CD4-positive, alpha-beta T cell treated with Interleukin-4 for 1 hour (primary cell): ENCODE data around the gene PAK4.
"Not testable (repeated sequence)": the region's sequence is repeated elsewhere in the genome, so short reads cannot be mapped to it uniquely, and the experiment has no call there.

Source experiments
- DNase-seq, 2 donors: peaks; one replicate each; pipeline ENCODE4 v3.0.0-alpha.2; 2020 to 2022

Gene PAK4

DNA sequence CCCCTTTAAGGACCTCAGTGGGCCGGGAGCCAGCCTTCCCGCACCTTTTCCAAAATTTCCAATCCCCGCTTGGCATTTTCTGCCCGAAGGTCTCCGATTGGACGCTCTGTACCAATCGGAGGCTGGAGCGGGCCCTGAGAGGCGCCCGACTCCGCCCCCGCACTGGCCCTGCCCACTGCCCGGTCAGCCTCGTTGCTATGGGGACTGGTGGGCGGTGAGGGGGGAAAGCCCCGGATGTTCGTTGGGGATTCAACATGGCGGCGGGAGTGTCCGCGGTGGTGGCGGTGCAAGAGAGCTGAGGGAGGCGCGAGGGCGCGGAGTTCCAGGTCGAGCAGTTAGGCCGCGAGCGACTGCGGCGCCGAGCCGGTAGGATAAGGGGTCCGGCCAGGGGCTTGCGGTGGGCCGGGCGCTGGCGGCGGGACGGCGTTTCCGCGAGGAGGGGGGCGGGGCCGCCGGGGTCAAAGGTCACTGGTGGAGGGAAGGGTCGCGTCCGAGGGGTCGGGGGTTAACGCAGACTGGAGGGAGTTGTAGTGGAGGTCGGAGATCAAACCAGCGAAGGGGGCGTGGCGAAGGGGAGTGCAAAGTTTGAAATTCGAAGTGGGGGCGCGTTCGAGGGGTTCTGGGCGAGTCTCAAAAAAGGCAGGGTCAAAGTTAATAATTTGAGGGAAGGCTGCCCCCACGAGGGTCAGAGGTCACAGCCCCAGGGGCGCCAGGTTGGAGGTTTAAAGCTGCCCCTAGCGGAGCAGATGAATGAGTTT is at the start of gene PAK4:
PAK4 (plus strand) TSS at position 233 of the 758 bp plus-strand sequence. CDS start 43,768 bp downstream, outside the sequence.
- DNase-seq: peak; percentile 96 to 97

DNA sequence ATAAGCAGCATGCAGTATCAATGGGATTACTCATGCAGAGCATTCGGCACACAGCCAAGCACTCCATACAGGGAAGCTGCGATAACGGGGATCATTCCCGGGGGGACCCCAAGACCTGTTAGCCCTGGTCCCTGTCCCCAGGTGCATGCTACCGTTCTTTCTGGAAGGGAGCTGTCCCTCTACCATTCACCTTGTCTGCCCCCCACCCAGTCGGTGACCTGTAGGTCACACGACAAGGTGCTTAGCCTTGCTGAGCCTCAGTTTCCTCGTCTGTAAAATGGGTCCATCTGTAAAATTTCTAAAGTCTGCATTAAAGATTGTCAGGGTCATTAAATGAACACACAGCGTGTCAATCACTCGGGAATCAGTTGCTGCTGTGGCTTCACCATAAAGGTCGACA is 48.3 kb upstream of the PAK4 start:
- no peak for DNase-seq

DNA sequence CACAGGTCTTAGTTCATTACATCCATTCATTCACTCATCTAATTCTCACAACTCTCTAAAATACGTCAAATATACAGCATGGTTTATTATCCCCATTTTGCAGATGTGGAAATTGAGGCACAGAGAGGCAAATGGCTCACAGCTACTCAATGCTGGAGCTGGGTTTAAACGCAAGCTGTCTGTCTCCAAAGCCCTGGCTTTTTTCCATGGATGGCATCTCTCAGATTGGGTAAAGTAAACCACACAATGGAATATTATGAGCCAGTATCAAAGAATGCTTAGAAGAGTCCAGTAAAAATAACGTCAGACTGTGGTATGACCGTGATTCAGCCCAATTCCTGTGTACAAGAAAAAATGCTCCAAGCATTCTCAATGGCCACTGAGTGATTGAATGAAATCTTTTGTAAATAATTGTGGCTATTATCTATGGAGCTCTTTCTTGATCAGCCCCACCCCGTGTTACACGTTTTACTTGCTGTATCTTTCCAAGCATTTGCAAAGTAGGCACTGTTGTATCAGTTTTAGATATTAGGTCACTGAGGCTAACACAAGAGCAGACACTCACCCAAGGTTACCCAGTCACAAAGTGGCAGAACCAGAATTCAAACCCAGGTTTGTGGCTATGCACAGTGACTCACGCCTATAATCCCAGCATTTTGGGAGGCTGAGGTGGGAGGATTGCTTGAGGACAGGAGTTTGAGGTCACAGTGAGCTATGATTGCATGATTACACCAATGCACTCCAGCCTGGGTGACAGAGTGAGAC is 47.0 kb upstream of the PAK4 start:
- DNase-seq: no peak

DNA sequence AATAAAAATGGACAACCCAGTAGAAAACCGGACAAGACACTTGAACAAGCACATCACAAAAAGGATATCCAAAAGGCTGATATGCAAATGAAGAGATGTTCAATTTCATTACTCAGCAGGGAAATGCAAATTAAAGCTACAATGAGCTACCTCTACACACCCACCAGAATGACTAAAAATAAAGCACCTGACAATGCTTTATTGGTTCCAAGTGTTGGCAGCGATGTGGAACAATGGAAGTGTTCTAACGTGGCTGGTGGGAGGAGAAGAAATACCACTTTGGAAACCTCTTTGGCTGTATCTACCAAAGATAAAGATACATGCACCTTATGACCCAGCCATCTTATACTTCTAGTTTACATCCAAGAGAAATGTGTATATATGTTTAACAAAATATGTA is 45.2 kb upstream of the PAK4 start:
- no peak for DNase-seq

DNA sequence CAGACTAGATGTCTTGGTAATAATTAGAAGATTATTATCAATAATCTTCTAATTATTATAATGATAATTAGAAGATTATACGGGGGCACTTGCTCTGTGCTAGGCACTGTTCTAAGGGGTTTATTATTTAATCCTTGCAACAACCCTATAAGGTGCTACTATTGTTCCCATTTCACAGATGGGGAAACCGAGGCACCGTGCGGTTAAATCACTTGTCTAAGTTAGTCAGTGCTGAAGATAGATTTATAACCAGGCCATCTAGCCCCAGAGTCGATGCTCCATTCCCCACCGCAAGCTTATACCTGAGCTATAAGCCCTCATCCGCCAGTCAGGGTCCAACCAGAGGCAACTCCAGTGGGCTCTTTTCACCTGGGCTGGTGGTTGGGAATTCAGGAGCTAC is 43.4 kb upstream of the PAK4 start:
- no peak for DNase-seq

DNA sequence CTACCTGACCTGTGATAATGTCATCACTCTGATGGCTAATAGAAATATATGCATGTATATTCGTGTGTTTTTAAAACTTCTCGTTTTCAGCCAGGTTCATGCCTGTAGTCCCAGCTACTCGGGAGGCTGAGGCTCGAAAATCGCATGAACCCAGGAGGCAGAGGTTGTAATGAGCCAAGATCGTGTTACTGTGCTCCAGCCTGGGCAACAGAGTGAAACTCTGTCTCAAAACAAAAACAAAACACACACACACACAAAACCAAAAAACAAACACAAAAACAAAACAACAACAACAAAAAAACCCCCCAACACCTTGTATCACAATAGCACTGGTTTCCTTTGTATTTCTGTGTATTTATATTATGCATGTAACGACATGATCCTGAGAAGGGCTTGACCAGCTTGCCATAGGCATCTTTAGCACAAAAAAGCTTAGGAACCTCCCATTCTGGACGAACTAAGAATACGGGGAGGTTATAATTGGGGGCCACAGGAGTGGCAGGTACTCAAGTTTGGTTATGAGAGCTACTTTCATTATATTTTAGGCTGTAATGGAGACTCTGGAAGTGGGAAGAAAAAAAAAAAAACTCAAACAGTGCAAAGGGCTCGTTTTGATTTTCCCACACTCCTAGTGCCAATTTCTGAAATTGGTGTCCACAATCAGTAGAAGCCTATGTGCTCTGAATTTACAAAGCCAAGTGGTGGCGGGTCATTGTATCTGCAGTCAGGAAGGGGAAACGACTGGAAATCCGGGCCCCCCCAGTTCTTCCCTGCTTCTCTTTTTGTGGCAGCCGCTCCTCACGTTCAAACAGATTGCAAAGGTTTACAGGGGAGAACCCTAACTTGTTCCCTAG is 42.6 kb upstream of the PAK4 start:
- no peak for DNase-seq

DNA sequence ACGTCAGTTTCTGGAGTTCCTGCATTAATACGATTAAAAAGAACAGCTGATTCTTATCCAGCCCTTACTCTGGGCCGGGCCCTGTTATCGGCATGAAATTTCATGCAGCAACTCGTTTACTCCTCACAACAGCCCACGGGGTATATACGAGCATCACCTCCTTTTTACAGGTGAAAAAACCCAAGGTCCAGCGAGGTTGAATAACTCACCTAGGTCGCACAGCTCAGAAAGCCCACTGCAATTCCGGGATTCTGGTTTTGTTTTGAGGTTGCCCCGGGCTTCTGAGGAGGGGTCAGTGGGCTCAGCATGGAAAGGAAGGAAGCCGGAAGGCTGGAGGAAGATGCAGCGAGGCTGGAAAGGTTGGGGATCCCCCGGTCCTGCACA is 42.0 kb upstream of the PAK4 start:
- peak in 1 of 2 donors; percentile 14 for DNase-seq

DNA sequence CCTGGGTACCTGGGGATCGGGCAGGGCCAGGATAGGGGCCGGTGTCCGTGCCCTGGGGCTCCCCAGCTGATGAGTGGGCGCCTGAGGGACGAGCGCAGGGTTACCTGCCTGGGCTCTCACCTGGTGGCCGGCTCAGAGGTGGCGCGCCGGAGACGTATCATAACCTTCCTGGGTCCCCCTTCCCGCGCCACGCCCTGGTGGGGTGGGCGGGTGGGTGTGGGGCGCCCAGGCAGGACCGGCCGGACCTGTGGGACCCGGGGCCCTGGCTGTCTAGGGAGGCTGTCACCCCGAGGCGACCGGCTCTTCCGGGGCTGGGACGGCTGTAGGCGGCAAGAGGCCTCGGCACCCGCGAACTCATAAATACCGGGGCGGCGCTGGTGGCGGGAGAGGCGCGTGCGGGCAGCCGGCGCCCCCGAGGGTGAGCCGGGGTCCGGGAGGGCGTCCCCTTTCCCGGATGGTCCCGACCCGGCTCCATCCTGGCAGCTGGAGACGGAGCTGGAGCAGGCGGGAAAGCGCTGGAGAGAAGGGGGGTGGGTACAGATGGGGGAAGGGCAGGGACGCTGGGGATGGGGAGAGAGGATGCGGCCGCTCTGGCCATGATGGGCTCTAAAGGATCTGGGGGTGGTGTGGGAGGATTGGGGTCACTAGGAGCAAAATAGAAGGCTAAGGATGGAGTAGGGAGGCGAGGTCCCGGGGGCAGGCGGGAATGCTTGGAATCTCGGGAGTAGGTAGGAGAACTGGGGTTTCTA is 41.4 kb upstream of the PAK4 start, which contains the start of gene ACP7:
ACP7 (plus strand) TSS at position 386 of the 749 bp plus-strand sequence. CDS start 902 bp downstream, outside the sequence.
- DNase-seq: peak in 1 of 2 donors; percentile 24

DNA sequence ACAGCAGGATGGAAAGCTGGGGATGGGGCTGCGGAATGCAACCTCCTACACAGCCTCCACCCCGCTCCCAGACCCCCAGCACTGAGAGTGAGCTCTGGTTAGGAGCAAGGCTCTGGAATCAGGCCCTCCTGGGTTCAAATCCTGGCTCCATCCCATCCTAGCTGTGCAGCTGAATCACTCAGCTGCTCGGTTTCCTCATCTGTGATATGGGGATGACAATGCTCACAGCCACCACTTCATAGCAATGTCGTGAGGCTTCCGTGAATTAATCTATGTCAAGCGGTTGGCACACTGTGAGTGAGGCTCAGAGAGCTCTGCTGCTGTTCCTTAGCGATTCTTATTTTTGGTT is 40.9 kb upstream of the PAK4 start:
- no peak for DNase-seq

DNA sequence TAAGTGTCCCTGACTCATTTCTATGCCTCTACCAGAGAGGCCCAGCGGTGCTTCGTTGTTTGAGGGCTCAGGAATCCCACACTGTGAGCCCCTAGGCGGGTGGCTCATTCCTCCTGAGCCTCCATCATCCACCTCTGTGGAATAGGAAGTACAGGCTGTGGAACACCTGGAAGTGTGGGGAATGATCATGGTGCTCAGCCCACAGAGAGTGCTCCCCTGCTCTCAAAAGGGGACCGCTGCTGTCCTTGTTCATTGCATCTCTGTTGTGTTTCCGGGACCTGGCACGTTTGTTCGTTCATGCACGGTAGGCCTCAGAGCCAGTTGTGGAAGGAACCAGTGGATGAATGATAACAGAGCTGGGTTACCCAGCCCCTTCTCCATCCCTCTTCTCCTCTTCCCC is 40.2 kb upstream of the PAK4 start:
- no peak for DNase-seq

DNA sequence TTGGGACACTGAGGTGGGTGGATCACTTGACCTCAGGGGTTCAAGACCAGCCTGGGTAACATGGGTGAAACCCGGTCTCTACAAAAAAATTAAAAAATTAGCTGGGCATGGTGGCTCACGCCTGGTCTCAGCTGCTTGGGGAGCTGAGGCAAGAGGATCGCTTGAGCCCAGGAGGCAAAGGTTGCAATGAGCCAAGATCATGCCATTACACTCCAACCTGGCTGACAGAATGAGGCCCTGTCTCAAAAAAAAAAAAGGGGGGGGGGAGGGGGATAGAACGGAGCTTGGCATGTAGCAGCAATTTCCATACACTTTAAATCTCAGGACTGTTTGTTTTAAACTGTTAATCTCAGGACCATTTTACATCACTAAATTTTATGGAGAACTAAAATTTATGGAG is 39.2 kb upstream of the PAK4 start:
- no peak for DNase-seq

DNA sequence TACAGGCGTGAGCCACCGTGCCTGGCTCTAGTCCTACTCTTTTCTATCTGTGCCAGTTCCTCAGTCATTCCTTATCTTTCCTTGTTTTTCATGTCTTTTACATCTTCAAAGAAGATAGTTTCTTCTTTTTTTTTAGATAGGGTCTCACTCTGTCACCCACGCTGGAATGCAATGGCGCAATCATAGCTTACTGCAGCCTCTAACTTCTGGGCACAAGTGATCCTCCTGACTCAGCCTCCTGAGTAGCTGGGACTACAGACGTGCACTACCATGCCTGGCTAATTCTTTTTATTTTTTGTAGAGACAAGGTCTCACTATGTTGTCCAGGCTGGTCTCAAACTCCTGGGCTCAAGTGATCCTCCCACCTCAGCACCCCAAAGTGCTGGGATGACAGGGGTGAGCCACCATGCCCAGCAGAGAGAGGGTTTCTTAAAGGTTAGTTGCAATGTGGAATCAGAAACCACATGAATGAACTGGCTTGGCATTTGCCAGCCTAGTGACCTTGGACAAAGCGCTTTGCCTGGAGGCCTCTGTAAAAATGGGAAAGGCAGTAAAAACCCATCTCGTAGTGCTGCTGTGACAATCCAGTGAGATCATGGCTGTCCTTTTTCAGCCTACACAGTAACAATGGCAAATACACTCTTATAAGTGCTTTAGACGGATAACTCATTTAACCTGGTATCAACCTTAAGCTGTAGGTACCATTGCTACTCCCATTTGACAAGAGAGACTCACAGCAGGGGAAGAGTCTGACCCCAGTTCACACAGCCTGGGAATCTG is 37.5 kb upstream of the PAK4 start:
- DNase-seq: no peak

DNA sequence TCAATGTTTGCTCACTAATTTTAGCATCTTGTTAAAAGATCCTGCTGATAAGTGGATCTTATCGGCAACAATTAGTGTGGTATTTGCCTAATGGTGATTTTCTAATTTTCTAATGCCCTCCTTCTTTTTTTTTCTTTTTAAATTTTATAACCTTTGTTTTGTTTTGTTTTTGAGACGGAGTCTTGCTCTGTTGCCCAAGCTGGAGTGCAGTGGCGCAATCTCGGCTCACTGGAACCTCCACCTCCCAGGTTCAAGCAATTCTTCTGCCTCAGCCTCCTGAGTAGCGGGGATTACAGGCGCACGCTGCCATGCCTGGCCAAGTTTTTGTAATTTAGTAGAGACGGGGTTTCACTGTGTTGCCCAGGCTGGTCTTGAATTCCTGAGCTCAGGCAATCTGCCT is 35.6 kb upstream of the PAK4 start:
- not testable (repeated sequence) for DNase-seq

DNA sequence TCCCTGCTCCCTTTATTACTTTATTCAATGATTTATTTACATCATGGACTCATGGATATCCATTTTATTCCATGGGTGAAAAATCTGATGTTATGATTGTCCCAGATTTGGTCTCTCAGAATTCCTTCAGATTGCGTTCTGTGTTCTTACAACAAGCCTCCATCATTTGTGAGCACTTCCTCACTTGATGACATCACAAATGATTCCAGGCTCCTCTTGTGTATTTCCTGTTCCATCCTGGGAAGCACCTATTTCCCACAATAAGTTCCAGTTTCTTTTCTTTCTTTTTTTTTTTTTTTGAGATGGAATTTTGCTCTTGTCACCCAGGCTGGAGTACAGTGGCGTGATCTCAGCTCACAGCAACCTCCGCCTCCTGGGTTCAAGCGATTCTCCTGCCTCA is 34.7 kb upstream of the PAK4 start:
- DNase-seq: no peak

DNA sequence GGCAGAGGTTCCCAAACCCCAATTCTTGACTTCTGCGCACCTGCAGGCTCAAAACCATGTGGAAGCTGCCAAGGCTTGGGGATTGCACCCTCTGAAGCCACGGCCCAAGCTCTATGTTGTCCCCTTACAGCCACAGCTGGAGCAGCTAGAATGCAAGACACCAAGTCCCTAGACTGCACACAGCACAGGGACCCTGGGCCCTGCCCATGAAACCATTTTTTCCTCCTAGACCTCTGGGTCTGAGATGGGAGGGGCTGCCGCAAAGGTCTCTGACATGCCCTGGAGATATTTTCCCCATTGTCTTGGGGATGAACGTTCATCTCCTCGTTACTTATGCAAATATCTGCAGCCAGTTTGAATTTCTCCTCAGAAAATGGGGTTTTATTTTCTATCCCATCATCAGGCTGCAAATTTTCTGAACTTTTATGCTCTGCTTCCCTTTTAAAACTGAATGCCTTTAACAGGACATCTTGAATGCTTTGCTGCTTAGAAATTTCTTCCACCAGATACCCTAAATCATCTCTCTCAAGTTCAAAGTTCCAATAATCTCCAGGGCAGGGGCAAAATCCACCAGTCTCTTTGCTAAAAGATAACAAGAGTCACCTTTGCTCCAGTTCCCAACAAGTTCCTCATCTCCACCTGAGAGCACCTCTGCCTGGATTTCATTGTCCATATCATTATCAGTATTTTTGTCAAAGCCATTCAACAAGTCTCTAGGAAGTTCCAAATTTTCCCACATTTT is 29.6 kb upstream of the PAK4 start:
- DNase-seq: not testable (repeated sequence)

DNA sequence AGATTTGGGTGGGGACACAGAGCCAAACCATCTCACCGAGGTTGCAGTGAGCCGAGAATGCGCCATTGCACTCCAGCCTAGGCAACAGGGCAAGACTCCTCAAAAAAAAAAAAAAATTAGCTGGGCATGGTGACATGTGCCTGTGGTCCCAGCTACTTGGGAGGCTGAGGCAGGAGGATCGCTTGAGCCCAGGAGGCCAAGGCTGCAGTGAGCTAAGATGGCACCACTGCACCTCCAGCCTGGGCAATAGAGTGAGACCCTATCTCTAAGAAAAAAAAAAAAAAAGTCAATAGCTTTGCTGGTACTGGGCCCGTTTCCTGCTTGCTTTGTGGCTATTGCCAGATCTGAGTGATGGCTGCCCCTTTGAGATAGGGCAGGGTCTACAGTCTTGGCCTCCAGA is 28.3 kb upstream of the PAK4 start:
- no peak for DNase-seq

DNA sequence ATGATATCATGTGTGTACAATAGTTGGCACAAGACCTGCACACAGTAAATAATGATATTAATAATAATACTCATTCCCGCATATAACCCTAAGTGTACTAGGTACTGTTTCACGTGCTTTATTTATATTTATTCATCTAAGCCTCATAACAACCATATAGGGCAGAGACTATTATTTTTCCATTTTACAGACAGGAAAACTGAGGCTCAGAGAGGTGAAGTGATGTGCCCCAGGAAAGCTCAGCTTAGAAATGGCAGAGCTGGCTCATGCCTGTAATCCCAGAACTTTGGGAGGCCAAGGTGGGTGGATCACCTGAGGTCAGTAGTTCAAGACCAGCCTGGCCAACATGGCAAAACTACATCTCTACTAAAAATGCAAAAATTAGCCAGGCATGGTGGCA is 27.9 kb upstream of the PAK4 start:
- DNase-seq: no peak

DNA sequence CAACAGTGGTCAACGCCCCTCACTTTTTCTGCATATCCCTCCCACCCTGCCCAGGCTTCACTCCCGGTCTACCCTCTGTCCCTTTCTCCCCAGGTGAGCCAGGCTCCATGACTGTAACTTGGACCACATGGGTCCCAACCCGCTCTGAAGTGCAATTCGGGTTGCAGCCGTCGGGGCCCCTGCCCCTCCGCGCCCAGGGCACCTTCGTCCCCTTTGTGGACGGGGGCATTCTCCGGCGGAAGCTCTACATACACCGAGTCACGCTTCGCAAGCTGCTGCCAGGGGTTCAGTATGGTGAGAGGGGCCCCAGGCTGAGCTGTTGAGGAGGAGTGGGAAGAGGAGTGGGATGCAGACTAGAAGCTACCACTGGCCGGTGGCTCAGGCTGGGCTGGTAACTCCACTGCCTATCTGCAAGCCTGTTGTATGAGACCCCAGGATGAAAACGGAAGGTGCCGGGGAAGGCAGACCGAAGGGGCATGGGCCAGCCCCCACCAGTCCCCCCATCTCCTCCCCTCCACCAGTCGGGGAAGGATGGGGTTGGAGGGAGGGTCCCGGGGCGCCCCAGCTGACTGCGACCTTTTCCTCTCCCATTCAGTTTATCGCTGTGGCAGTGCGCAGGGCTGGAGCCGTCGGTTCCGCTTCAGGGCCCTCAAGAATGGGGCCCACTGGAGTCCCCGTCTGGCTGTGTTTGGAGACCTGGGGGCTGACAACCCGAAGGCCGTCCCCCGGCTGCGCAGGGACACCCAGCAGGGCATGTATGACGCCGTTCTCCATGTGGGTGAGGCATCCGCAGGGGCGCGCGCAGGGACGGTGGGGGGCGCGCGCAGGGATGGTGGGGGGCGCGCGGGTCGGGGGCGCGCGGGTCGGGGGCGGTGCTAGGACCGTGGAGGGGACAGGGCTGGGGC is 27.0 kb upstream of the PAK4 start:
- no peak for DNase-seq

DNA sequence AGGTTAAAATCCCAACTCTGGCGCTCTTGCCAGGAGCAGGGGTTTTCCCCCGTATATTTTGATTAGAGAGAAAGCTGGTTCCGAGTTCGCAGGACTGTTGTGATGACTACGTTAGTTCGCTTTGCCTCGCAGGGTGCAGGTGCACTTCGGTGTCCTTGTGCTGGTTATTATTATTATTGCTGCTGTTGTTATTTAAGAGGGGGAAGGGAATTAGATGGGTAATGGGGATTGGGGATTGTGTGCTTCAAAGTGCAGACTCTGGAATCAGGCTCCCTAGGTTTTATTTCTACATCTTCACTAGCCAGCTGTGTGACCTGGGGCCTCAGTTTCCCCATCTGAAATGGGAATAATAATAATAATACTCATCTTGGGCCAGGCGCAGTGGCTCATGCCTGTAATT is 26.2 kb upstream of the PAK4 start:
- no peak for DNase-seq
